B cell (primary cell): Measurements from ENCODE around the gene TBC1D22A.

Source experiments
- CTCF ChIP-seq: fragments of 200-600 bp; IDR thresholded peaks from one replicate; pipeline ENCODE4 v1.8.0; 2022; ENCODE audit warnings: antibody characterized with exemption, mild to moderate bottlenecking
- EZH2 ChIP-seq: IDR thresholded peaks from 2 replicates; pipeline ENCODE4 v1.6.1; 2012; ENCODE audit warnings: borderline replicate concordance, low read depth, mild to moderate bottlenecking, moderate library complexity, low read length; ENCODE audit not compliant: insufficient read depth, poor library complexity, severe bottlenecking

DNA sequence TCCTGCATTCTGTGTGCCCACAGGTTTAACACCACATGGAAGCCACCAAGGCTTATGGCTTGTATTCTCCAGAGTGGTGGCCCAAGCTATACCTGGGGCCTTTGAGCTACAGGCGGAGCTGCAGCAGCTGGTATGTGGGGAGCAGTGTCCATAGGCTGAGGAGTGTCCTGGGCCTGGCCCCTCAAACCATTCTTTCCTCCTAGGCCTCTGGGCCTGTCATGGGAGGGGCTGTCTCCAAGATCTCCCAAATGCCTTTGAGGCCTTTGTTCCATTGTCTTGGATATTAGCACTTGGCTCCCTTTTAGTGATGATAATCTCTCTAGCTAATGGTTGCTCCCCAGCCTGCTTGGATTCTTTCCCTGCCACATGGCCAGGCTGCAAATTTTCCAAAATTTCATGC is 6.4 kb upstream of the TBC1D22A start:
- no peak for TF ChIP-seq CTCF
- TF ChIP-seq EZH2: no peak
